HepG2 (cell line): ENCODE measurements around the gene XRCC5. TPM values are rescaled to one million over a fixed set of nuclear protein-coding genes. Genes with fewer than 3 reads are reported as not detected.

Experiments used
- CBX5 ChIP-seq: sonication (generic); formaldehyde crosslinking; IDR thresholded peaks from 2 replicates; pipeline ENCODE4 v1.4.0; 2020; ENCODE audit warnings: missing genetic modification reagents, borderline replicate concordance
- NPAS2 ChIP-seq: sonication (generic); formaldehyde crosslinking; IDR thresholded peaks from 2 replicates; pipeline ENCODE4 v1.8.0; 2022; ENCODE audit warnings: mild to moderate bottlenecking, missing genetic modification reagents, borderline replicate concordance
- NR2C2 ChIP-seq: sonication (generic); formaldehyde crosslinking; IDR thresholded peaks from 2 replicates; pipeline ENCODE4 v1.4.0; 2020; ENCODE audit warnings: missing genetic modification reagents, mild to moderate bottlenecking, moderate library complexity, borderline replicate concordance
- POLR2AphosphoS2 ChIP-seq: IDR thresholded peaks from 2 replicates; pipeline ENCODE4 v1.6.1; 2011; ENCODE audit warnings: low read depth, low read length, improper control_type of control experiment
- RARG ChIP-seq: sonication (generic); formaldehyde crosslinking; IDR thresholded peaks from 2 replicates; pipeline ENCODE4 v1.4.0; 2020; ENCODE audit warnings: low read depth, mild to moderate bottlenecking, missing genetic modification reagents
- SIN3B ChIP-seq: fragments of 150-350 bp; IDR thresholded peaks from 2 replicates; pipeline ENCODE4 v1.6.1; 2014; ENCODE audit warnings: low read length
- U2AF1 ChIP-seq: fragments of 200-400 bp; formaldehyde crosslinking; optimal IDR thresholded peaks from 2 replicates; pipeline ENCODE3; 2017; ENCODE audit warnings: mild to moderate bottlenecking, low read depth, low read length
- ZFYVE20 ChIP-seq: sonication (generic); formaldehyde crosslinking; IDR thresholded peaks from 2 replicates; pipeline ENCODE4 v1.8.0; 2023; ENCODE audit warnings: low read depth, mild to moderate bottlenecking, moderate library complexity, missing genetic modification reagents, borderline replicate concordance
- ZNF260 ChIP-seq: sonication (generic); formaldehyde crosslinking; IDR thresholded peaks from 2 replicates; pipeline ENCODE4 v1.4.0; 2020; ENCODE audit warnings: missing genetic modification reagents, low read depth, mild to moderate bottlenecking, borderline replicate concordance
- ZNF326 ChIP-seq: sonication (generic); formaldehyde crosslinking; IDR thresholded peaks from 2 replicates; pipeline ENCODE4 v1.4.0; 2020; ENCODE audit warnings: missing genetic modification reagents, borderline replicate concordance
- ZNF616 ChIP-seq: sonication (generic); formaldehyde crosslinking; IDR thresholded peaks from 2 replicates; pipeline ENCODE4 v1.5.0; 2020; ENCODE audit warnings: low read depth, mild to moderate bottlenecking, missing genetic modification reagents
- ZNF7 ChIP-seq: IDR thresholded peaks from 2 replicates; pipeline ENCODE4 v1.6.1; 2016; ENCODE audit warnings: missing biosample characterization, missing genetic modification reagents
- ZSCAN25 ChIP-seq: sonication (generic); formaldehyde crosslinking; IDR thresholded peaks from 2 replicates; pipeline ENCODE4 v1.8.0; 2022; ENCODE audit warnings: mild to moderate bottlenecking, missing genetic modification reagents
- polyA plus RNA-seq, 8 experiments: library from polyadenylated mRNA; depleted of rRNA in 3 of 8; stranded (reverse) in 7 of 8; unstranded in 1 of 8; fragments of >200 nt; fragmentation: Illumina TruSeq in 4 of 8; extraction: Trizol in 4 of 8; gene quantifications; 2 replicates each; pipeline versions ENCODE4 v1.2.1 to v1.2.3, GENCODE V29; 2011 to 2016; ENCODE audit warnings: low read depth in 4 of 8, missing spikeins in 1 of 8, mixed read lengths in 1 of 8; ENCODE audit not compliant: insufficient read depth in 1 of 8
- total RNA-seq, 5 experiments: library from RNA; depleted of rRNA; stranded (reverse); fragments of >200 nt; fragmentation: Illumina TruSeq; extraction: Trizol; gene quantifications; 2 replicates each; pipeline ENCODE4 v1.2.3, GENCODE V29; 2016; ENCODE audit warnings: low read depth in 1 of 5
- TF ChIP-seq, protein P1 (sequence below): sonication (generic); formaldehyde crosslinking; IDR thresholded peaks from 2 replicates; pipeline ENCODE4 v1.5.1; 2020; ENCODE audit warnings: missing genetic modification reagents, mild to moderate bottlenecking, borderline replicate concordance
- TF ChIP-seq, protein P2 (sequence below), 2 experiments: fragments of 450-650 bp in 1 of 2; sonication (generic) in 1 of 2; formaldehyde crosslinking; IDR thresholded peaks; 2 replicates each; pipeline versions ENCODE4 v1.5.0 to v1.8.0; 2020 to 2022; ENCODE audit warnings: mild to moderate bottlenecking in 1 of 2, missing genetic modification reagents in 1 of 2
- TF ChIP-seq, protein P3 (sequence below): sonication (generic); formaldehyde crosslinking; IDR thresholded peaks from 2 replicates; pipeline ENCODE4 v1.4.0; 2020; ENCODE audit warnings: missing genetic modification reagents
- TF ChIP-seq, protein P4 (sequence below): sonication (generic); formaldehyde crosslinking; conservative IDR thresholded peaks from 2 replicates; pipeline ENCODE4 v1.8.0; 2022; ENCODE audit warnings: low read depth, missing genetic modification reagents
- TF ChIP-seq, protein P5 (sequence below): IDR thresholded peaks from 2 replicates; pipeline ENCODE4 v1.6.1; 2016; ENCODE audit warnings: missing genetic modification reagents, missing compliant biosample characterization
- TF ChIP-seq, protein P6 (sequence below): sonication (generic); IDR thresholded peaks from 2 replicates; pipeline ENCODE4 v1.6.1; 2016; ENCODE audit warnings: low read depth, borderline replicate concordance

XRCC5 gene
- total and polyA plus RNA-seq, 2 of the 13 experiments (the other 11 are each of a cell fraction or from before 2014, with no cell fraction given) = 264 to 454 TPM

DNA sequence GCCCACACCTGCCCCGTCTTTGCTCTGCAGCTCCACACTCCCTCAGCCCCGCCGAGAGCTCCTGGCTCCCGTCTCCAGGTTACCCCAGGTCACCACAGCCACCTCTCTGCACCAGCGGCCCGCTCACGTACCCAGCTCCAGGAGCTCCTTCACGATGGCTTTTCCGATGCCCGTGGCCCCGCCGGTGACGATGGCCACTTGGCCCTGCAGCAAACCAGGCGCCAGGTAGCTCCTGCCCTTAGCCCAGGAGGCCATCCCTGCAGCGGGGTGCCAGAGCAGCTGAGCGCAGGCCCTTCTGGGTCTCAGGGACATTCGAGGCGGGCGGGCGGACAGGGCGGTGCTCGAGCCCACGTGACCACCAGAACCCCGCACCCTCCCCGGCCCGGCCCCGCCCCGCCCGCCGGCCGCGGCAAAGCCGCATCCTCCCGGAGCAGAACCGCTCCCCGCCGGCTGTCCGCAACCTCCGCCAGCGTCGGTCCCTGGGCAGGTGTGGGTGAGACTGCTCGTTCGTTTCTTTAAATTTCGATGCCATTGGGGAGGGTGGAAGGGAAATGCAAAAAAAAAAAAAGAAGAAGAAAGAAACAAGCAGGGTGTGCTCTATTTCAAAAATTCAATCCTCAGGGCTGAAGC, 27.5 kb upstream of the XRCC5 start, which contains the start of the genes PECR and TMEM169 (continued):
- TF ChIP-seq U2AF1 (no peak), ZFYVE20 (0 out of 2 replicates have a peak, but pooled peaks have one; percentile 87), RARG (no peak), ZSCAN25 (CRISPR knock-in tag) (peak; percentile 90), NPAS2 (no peak), ZNF7 (CRISPR knock-in tag) (no peak), SIN3B (no peak), POLR2AphosphoS2 (0 out of 2 replicates have a peak, but pooled peaks have one; percentile 51), ZNF326 (CRISPR knock-in tag) (no peak), ZNF260 (CRISPR knock-in tag) (peak; percentile 94; the same call in 1 of the 2 replicates), CBX5 (CRISPR knock-in tag) (no peak; the same call in none of the 2 replicates), ZNF616 (CRISPR knock-in tag) (peak; percentile 85; the same call in 1 of the 2 replicates), NR2C2 (CRISPR knock-in tag) (peak; percentile 38; the same call in 1 of the 2 replicates)
- TF ChIP-seq, protein P1, sequence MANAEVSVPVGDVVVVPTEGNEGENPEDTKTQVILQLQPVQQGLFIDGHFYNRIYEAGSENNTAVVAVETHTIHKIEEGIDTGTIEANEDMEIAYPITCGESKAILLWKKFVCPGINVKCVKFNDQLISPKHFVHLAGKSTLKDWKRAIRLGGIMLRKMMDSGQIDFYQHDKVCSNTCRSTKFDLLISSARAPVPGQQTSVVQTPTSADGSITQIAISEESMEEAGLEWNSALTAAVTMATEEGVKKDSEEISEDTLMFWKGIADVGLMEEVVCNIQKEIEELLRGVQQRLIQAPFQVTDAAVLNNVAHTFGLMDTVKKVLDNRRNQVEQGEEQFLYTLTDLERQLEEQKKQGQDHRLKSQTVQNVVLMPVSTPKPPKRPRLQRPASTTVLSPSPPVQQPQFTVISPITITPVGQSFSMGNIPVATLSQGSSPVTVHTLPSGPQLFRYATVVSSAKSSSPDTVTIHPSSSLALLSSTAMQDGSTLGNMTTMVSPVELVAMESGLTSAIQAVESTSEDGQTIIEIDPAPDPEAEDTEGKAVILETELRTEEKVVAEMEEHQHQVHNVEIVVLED (CRISPR knock-in tag) = peak; percentile 70
- TF ChIP-seq, protein P2, sequence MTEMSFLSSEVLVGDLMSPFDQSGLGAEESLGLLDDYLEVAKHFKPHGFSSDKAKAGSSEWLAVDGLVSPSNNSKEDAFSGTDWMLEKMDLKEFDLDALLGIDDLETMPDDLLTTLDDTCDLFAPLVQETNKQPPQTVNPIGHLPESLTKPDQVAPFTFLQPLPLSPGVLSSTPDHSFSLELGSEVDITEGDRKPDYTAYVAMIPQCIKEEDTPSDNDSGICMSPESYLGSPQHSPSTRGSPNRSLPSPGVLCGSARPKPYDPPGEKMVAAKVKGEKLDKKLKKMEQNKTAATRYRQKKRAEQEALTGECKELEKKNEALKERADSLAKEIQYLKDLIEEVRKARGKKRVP (CRISPR knock-in tag; IDR thresholded peaks at IDR 0.05) = peak in 1 of 2 experiments; percentile 59; a peak in 1 of 4 replicates
- TF ChIP-seq, protein P3, sequence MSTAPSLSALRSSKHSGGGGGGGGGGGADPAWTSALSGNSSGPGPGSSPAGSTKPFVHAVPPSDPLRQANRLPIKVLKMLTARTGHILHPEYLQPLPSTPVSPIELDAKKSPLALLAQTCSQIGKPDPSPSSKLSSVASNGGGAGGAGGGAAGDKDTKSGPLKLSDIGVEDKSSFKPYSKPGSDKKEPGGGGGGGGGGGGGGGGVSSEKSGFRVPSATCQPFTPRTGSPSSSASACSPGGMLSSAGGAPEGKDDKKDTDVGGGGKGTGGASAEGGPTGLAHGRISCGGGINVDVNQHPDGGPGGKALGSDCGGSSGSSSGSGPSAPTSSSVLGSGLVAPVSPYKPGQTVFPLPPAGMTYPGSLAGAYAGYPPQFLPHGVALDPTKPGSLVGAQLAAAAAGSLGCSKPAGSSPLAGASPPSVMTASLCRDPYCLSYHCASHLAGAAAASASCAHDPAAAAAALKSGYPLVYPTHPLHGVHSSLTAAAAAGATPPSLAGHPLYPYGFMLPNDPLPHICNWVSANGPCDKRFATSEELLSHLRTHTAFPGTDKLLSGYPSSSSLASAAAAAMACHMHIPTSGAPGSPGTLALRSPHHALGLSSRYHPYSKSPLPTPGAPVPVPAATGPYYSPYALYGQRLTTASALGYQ (CRISPR knock-in tag) = 0 out of 2 replicates have a peak, but pooled peaks have one; percentile 52
- TF ChIP-seq, protein P4, sequence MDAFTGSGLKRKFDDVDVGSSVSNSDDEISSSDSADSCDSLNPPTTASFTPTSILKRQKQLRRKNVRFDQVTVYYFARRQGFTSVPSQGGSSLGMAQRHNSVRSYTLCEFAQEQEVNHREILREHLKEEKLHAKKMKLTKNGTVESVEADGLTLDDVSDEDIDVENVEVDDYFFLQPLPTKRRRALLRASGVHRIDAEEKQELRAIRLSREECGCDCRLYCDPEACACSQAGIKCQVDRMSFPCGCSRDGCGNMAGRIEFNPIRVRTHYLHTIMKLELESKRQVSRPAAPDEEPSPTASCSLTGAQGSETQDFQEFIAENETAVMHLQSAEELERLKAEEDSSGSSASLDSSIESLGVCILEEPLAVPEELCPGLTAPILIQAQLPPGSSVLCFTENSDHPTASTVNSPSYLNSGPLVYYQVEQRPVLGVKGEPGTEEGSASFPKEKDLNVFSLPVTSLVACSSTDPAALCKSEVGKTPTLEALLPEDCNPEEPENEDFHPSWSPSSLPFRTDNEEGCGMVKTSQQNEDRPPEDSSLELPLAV (CRISPR knock-in tag) = peak; percentile 75; the same call in 1 of the 2 replicates
- TF ChIP-seq, protein P5, sequence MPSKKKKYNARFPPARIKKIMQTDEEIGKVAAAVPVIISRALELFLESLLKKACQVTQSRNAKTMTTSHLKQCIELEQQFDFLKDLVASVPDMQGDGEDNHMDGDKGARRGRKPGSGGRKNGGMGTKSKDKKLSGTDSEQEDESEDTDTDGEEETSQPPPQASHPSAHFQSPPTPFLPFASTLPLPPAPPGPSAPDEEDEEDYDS = peak; percentile 95
- TF ChIP-seq, protein P6, sequence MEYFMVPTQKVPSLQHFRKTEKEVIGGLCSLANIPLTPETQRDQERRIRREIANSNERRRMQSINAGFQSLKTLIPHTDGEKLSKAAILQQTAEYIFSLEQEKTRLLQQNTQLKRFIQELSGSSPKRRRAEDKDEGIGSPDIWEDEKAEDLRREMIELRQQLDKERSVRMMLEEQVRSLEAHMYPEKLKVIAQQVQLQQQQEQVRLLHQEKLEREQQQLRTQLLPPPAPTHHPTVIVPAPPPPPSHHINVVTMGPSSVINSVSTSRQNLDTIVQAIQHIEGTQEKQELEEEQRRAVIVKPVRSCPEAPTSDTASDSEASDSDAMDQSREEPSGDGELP = peak; percentile 96; the same call in 1 of the 2 replicates
